Fibroblast of lung (primary cell): ENCODE measurements around the gene FNDC8.

ENCODE experiments used
- EZH2 ChIP-seq: IDR thresholded peaks from 2 replicates; pipeline ENCODE4 v1.5.1; 2012; ENCODE audit warnings: low read length, control low read depth, mild to moderate bottlenecking; ENCODE audit errors: missing control alignments
- TF ChIP-seq, protein P1 (sequence below), 2 donors: IDR thresholded peaks in 1 of 2; conservative IDR thresholded peaks in 1 of 2; 1 replicate in 1 of 2; 2 replicates in 1 of 2; pipeline ENCODE4 v1.5.1; 2011 to 2012; ENCODE audit warnings: low read length in 2 of 2, control low read depth in 1 of 2, inconsistent platforms in 1 of 2, low read depth in 1 of 2, mild to moderate bottlenecking in 1 of 2

DNA sequence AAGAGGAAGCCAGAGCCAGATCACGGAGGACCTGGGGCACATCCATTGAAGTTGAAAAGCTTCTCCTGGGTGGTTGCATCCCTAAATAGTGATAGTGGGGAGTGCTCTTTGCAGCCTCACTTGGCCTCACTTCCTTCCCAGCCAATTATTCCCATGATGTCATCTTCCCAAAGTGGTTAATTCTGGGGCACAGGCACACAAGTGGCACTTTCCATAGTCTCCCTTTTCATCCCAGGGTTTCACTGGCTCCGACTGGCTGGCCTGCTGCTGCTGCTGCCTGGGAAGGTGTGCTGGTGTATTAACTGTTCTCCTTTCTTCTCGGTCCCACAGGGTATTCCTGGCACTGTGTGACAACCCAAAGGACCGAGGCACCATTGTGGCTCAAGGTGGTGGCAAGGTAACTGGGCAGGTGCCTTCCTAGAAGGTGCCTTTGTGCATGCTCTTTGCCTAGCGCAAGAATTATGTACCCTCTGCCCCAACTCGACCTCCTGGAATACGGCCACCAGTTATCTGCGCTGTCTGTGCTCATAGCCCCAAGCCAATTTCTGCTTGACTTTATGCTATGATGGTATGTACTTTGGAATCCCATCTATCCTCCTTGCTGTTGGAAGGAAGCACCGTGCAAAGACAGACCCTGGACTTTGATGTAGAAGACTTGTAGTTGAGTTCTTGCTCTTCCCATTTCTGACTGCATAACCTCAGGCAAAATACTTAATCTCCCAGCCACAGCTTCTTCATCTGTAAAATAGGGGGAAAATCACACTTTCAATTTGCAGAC lies 54.4 kb downstream of the FNDC8 start:
- TF ChIP-seq, protein P1, sequence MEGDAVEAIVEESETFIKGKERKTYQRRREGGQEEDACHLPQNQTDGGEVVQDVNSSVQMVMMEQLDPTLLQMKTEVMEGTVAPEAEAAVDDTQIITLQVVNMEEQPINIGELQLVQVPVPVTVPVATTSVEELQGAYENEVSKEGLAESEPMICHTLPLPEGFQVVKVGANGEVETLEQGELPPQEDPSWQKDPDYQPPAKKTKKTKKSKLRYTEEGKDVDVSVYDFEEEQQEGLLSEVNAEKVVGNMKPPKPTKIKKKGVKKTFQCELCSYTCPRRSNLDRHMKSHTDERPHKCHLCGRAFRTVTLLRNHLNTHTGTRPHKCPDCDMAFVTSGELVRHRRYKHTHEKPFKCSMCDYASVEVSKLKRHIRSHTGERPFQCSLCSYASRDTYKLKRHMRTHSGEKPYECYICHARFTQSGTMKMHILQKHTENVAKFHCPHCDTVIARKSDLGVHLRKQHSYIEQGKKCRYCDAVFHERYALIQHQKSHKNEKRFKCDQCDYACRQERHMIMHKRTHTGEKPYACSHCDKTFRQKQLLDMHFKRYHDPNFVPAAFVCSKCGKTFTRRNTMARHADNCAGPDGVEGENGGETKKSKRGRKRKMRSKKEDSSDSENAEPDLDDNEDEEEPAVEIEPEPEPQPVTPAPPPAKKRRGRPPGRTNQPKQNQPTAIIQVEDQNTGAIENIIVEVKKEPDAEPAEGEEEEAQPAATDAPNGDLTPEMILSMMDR (conservative IDR thresholded peaks at IDR 0.05 in 1 of 2, IDR thresholded peaks at IDR 0.05 in 1 of 2; ENCODE audit: low read depth in 1 of 2, low read length in 2 of 2): no peak
- no peak for TF ChIP-seq EZH2
